ENCODE results near the gene LCLAT1. TPM values are rescaled to one million over a fixed set of nuclear protein-coding genes. Genes with fewer than 3 reads are reported as not detected.

LCLAT1 gene
- total RNA-seq, 2 experiments from 2014 or later, result 8.3 to 10.2 TPM

DNA sequence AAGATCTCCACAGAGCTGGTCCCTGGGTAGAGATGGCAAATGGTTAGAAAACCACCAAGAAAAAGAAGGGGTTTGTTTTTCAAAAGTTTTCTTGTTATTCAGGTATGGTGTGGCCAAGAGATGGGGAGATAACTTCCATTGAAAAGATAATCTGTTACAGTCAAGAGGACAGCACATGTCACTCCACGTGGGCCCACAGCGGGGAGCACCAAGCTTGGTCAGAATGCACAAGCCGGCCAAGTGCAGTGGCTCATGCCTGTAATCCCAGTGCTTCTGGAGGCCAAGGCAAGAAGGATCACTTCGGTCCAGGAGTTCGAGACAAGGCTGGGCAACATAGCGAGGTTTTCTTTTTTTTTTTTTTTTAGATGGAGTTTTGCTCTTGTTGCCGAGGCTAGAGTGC is 6.0 kb upstream of the LCLAT1 start:
- H3K27me3 Mint-ChIP-seq, result no peaks in the 10 kb centered on the region
- H3K4me3 ChIP-seq (ENCODE audit: low read length), result no peak overlapping the region
- H3K4me3 Mint-ChIP-seq, result no peak overlapping the region
- DNase-seq (no peak), ATAC-seq (ENCODE audit: poor library complexity) (no peak)
- H3K9me3 ChIP-seq (ENCODE audit: control insufficient read depth in 1 of 2, insufficient read depth in 1 of 2, low read length in 2 of 2), result no peaks in the 10 kb centered on the region
- no peak overlapping the region for H3K27ac ChIP-seq (ENCODE audit: low read depth in 1 of 2, low read length in 2 of 2)
- intact Hi-C loops (cut with DNase I, micrococcal nuclease), result loop anchor here in 1 of 2 experiments (10.0 kb wide), 1 partner anchor 176 kb away; no protein-coding TSS in a partner anchor
- ChIA-PET POLR2A (interaction anchor here (0.7 to 2.0 kb wide), 2 partner anchors 12 to 19 kb away, joined by 3 to 7 read pairs; no protein-coding TSS in a partner anchor), CTCF (no interaction called here)
- peaks cover 19% of the 10 kb centered on the region for H3K4me1 Mint-ChIP-seq (ENCODE audit: low read depth)
- no peaks in the 10 kb centered on the region for H3K9me3 Mint-ChIP-seq
- no peaks in the 10 kb centered on the region for H3K36me3 Mint-ChIP-seq (ENCODE audit: low read depth)
- peaks cover 7% of the 10 kb centered on the region for H3K4me1 ChIP-seq (ENCODE audit: insufficient read depth, low read length)
- H3K27me3 ChIP-seq (ENCODE audit: control insufficient read depth in 1 of 2, insufficient read depth in 2 of 2, low read length in 2 of 2), result no peaks in the 10 kb centered on the region
- TF ChIP-seq, protein P1, sequence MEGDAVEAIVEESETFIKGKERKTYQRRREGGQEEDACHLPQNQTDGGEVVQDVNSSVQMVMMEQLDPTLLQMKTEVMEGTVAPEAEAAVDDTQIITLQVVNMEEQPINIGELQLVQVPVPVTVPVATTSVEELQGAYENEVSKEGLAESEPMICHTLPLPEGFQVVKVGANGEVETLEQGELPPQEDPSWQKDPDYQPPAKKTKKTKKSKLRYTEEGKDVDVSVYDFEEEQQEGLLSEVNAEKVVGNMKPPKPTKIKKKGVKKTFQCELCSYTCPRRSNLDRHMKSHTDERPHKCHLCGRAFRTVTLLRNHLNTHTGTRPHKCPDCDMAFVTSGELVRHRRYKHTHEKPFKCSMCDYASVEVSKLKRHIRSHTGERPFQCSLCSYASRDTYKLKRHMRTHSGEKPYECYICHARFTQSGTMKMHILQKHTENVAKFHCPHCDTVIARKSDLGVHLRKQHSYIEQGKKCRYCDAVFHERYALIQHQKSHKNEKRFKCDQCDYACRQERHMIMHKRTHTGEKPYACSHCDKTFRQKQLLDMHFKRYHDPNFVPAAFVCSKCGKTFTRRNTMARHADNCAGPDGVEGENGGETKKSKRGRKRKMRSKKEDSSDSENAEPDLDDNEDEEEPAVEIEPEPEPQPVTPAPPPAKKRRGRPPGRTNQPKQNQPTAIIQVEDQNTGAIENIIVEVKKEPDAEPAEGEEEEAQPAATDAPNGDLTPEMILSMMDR (IDR thresholded peaks at IDR 0.05), result no peak
- no peak overlapping the region for H3K27ac Mint-ChIP-seq
- H3K36me3 ChIP-seq (ENCODE audit: insufficient read depth, low read length), result no peaks in the 10 kb centered on the region

DNA sequence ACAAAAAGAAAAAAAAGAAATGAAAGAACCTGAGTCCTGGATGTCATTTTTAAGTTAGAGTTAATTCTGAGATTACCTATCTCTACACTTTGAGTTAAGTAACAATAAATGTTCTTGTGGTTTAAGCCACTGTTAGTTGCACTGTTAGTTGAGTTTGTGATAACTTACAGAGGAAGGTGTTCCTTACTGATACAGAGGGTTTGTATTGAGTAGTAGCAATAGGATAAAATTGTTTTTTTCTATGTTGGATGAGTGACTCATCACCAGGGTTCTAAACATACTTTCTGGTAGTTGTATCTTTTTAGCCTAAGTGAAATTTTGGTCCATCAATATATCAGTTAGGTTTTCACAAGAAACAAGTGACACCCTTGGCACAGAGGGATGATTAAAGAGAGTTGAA is 4.0 kb upstream of the LCLAT1 start:
- POLR2A ChIA-PET, result no interaction called here
- intact Hi-C loops (cut with DNase I, micrococcal nuclease), result loop anchor here in 1 of 2 experiments (10.0 kb wide), 1 partner anchor 178 kb away; no protein-coding TSS in a partner anchor

DNA sequence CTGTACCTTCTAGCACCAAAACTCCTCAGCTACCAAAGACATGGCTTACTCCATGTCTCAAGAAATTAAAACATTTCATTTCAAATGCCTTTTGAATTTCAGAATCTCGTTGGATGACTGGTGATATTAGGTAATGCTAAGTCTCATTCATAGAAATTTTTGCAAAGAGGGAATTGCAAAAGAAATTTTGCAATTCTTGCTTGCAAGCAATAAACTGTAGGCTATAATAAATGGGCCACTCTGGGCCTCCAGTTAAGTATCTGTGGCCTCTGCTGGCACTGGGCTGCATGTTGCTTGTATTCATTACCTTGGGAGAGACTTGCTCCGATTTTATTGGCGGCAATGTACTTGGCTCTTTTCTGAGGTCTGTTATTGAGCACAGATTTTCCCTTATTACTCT is 2.8 kb upstream of the LCLAT1 start:
- intact Hi-C loops (cut with DNase I, micrococcal nuclease), result loop anchor here in 1 of 2 experiments (10.0 kb wide), 1 partner anchor 179 kb away; no protein-coding TSS in a partner anchor

More for the DNA sequence above, 4.0 kb upstream of the LCLAT1 start:
- TF ChIP-seq, protein P1 (IDR thresholded peaks at IDR 0.05), result no peak
- Mint-ChIP-seq H3K27me3 (no peaks in the 10 kb centered on the region), H3K9me3 (no peaks in the 10 kb centered on the region), H3K4me3 (no peak overlapping the region), H3K27ac (no peak overlapping the region), H3K36me3 (ENCODE audit: low read depth) (peaks cover 14% of the 10 kb centered on the region), H3K4me1 (ENCODE audit: low read depth) (peaks cover 40% of the 10 kb centered on the region)
- H3K27me3 ChIP-seq (ENCODE audit: control insufficient read depth in 1 of 2, insufficient read depth in 2 of 2, low read length in 2 of 2), result no peaks in the 10 kb centered on the region
- ATAC-seq (ENCODE audit: poor library complexity) (no peak), DNase-seq (no peak)
- no peaks in the 10 kb centered on the region for H3K9me3 ChIP-seq (ENCODE audit: control insufficient read depth in 1 of 2, insufficient read depth in 1 of 2, low read length in 2 of 2)
- no peaks in the 10 kb centered on the region for H3K36me3 ChIP-seq (ENCODE audit: insufficient read depth, low read length)
- peaks cover 18% of the 10 kb centered on the region for H3K4me1 ChIP-seq (ENCODE audit: insufficient read depth, low read length)
- CTCF ChIA-PET, result no interaction called here
- H3K4me3 ChIP-seq (ENCODE audit: low read length), result no peak overlapping the region
- H3K27ac ChIP-seq (ENCODE audit: low read depth in 1 of 2, low read length in 2 of 2), result no peak overlapping the region

More for the DNA sequence above, 2.8 kb upstream of the LCLAT1 start:
- H3K27ac Mint-ChIP-seq, result no peak overlapping the region
- peaks cover 23% of the 10 kb centered on the region for H3K36me3 Mint-ChIP-seq (ENCODE audit: low read depth)
- H3K4me3 ChIP-seq (ENCODE audit: low read length), result no peak overlapping the region
- CTCF ChIA-PET, result interaction anchor here (0.5 kb wide), 1 partner anchor 241 kb away, joined by 3 read pairs; no protein-coding TSS in a partner anchor
- H3K9me3 ChIP-seq (ENCODE audit: control insufficient read depth in 1 of 2, insufficient read depth in 1 of 2, low read length in 2 of 2), result no peaks in the 10 kb centered on the region
- no peaks in the 10 kb centered on the region for H3K36me3 ChIP-seq (ENCODE audit: insufficient read depth, low read length)
- no peaks in the 10 kb centered on the region for H3K27me3 ChIP-seq (ENCODE audit: control insufficient read depth in 1 of 2, insufficient read depth in 2 of 2, low read length in 2 of 2)
- peak overlapping the region; percentile 31 for H3K4me3 Mint-ChIP-seq
- H3K9me3 Mint-ChIP-seq, result no peaks in the 10 kb centered on the region
- no peak for ATAC-seq (ENCODE audit: poor library complexity)
- H3K27ac ChIP-seq (ENCODE audit: low read depth in 1 of 2, low read length in 2 of 2), result no peak overlapping the region
- POLR2A ChIA-PET, result no interaction called here
- TF ChIP-seq, protein P1 (IDR thresholded peaks at IDR 0.05), result no peak
- peaks cover 21% of the 10 kb centered on the region for H3K4me1 ChIP-seq (ENCODE audit: insufficient read depth, low read length)
- H3K27me3 Mint-ChIP-seq, result no peaks in the 10 kb centered on the region
- no peak for DNase-seq
- peaks cover 50% of the 10 kb centered on the region for H3K4me1 Mint-ChIP-seq (ENCODE audit: low read depth)

Data from CD4-positive, alpha-beta T cell (primary cell).